Upper lobe of left lung (tissue), 6 donors: ENCODE measurements around the gene CNTNAP5. TPM values are rescaled to one million over a fixed set of nuclear protein-coding genes. Genes with fewer than 3 reads are reported as not detected.

Source experiments
- ATAC-seq, 2 donors: fragments of 200-7000 bp; cut with Tn5 transposase; one replicate each; pipeline ENCODE4 v1.9.1; 2022; ENCODE audit warnings: mild to moderate bottlenecking in 2 of 2, moderate library complexity in 2 of 2; ENCODE audit not compliant: low FRiP score in 2 of 2
- DNase-seq, 2 donors: peaks; one replicate each; pipeline ENCODE4 v3.0.0-alpha.2; 2019 to 2020
- H3K27ac ChIP-seq, 4 donors: fragments of 200-600 bp; sonication (generic); one replicate each; pipeline ENCODE4 v1.5.1; 2016 to 2019
- H3K27me3 ChIP-seq, 4 donors: fragments of 200-600 bp; sonication (generic); one replicate each; pipeline ENCODE4 v1.5.1; 2017 to 2019
- H3K36me3 ChIP-seq, 4 donors: fragments of 200-600 bp; sonication (generic); one replicate each; pipeline ENCODE4 v1.5.1; 2016 to 2019
- H3K4me1 ChIP-seq, 4 donors: fragments of 200-600 bp; sonication (generic); one replicate each; pipeline ENCODE4 v1.5.1; 2018 to 2019
- H3K4me3 ChIP-seq, 4 donors: fragments of 200-600 bp; sonication (generic); one replicate each; pipeline ENCODE4 v1.5.1; 2017 to 2019; ENCODE audit warnings: mild to moderate bottlenecking in 2 of 4, moderate library complexity in 1 of 4
- H3K9me3 ChIP-seq, 4 donors: fragments of 200-600 bp; sonication (generic); one replicate each; pipeline ENCODE4 v1.5.1; 2018 to 2019
- CTCF ChIP-seq, 6 experiments: fragments of 450-650 bp in 4 of 6; fragments of 200-600 bp in 2 of 6; sonication (generic) in 2 of 6; IDR thresholded peaks; one replicate each; pipeline ENCODE4 v1.5.1; 2016 to 2019; ENCODE audit warnings: antibody characterized with exemption in 6 of 6
- EP300 ChIP-seq, 4 donors: sonication (generic); formaldehyde crosslinking; IDR thresholded peaks; one replicate each; pipeline ENCODE4 v1.5.1; 2017; ENCODE audit warnings: antibody characterized with exemption in 4 of 4, control low read depth in 2 of 4
- POLR2A ChIP-seq, 4 donors: fragments of 450-650 bp; IDR thresholded peaks; one replicate each; pipeline ENCODE4 v1.5.1; 2016 to 2017; ENCODE audit warnings: antibody characterized with exemption in 4 of 4, mild to moderate bottlenecking in 2 of 4
- POLR2AphosphoS5 ChIP-seq, 2 donors: sonication (generic); formaldehyde crosslinking; IDR thresholded peaks; one replicate each; pipeline ENCODE4 v1.5.1; 2017; ENCODE audit warnings: antibody characterized with exemption in 2 of 2
- WGBS, 2 donors: methylation state at CpG; one replicate each; pipeline ENCODE4 v1.1.5; 2017 to 2018; 5-methylcytosine and 5-hydroxymethylcytosine counted together
- total RNA-seq, 6 donors: library from RNA; depleted of rRNA in 4 of 6; stranded (reverse); fragments of >200 nt in 4 of 6; gene quantifications; one replicate each; pipeline versions ENCODE4 v1.1.0 to v1.2.1, GENCODE V29; 2016 to 2021
- donor health status: DM: no; HTN: no; CAD: no; lungs with moderate emphysema.
- donor health status: DM: no; HTN: yes; CAD: no; lungs with severe emphysema.

The CNTNAP5 gene
- total RNA-seq, 6 donors from 2014 or later = not detected

- DNase-seq = no peak
- Histone ChIP-seq H3K27ac (no peak overlapping the region), H3K4me3 (no peak overlapping the region), H3K36me3 (no peaks in the 10 kb centered on the region), H3K4me1 (no peaks in the 10 kb centered on the region), H3K9me3 (peaks cover 0 to 3% (median 0%) of the 10 kb centered on the region in 4 donors), H3K27me3 (no peaks in the 10 kb centered on the region)
- ATAC-seq = no peak
- 81 to 90% methylated on average over 6 of the region's 6 CpGs for WGBS, 2 donors
- no peak for TF ChIP-seq POLR2A (IDR thresholded peaks at IDR 0.05)
- TF ChIP-seq POLR2AphosphoS5 (IDR thresholded peaks at IDR 0.05) = no peak
- TF ChIP-seq EP300 (IDR thresholded peaks at IDR 0.05) = no peak
- TF ChIP-seq CTCF (IDR thresholded peaks at IDR 0.05) = no peak
Observed at GRCh38 chr2:124478761-124479160, 453.7 kb downstream of the CNTNAP5 start.

- no peak for ATAC-seq
- H3K9me3 ChIP-seq = no peaks in the 10 kb centered on the region
- no peaks in the 10 kb centered on the region for H3K27me3 ChIP-seq
- WGBS, 2 donors = 36 to 49% methylated on average over 4 of the region's 4 CpGs
- H3K4me1 ChIP-seq = no peaks in the 10 kb centered on the region
- no peak for DNase-seq
- no peak for TF ChIP-seq POLR2A (IDR thresholded peaks at IDR 0.05)
- no peak for TF ChIP-seq CTCF (IDR thresholded peaks at IDR 0.05)
- no peak for TF ChIP-seq EP300 (IDR thresholded peaks at IDR 0.05)
- no peak for TF ChIP-seq POLR2AphosphoS5 (IDR thresholded peaks at IDR 0.05)
- no peak overlapping the region for H3K4me3 ChIP-seq
- H3K27ac ChIP-seq = no peak overlapping the region
- no peaks in the 10 kb centered on the region for H3K36me3 ChIP-seq
Observed at GRCh38 chr2:124480958-124481357, 455.9 kb downstream of the CNTNAP5 start.

GRCh38 chr2:124482044-124482443, 457.0 kb downstream of the CNTNAP5 start:
- 57 to 62% methylated on average over 8 of the region's 8 CpGs for WGBS, 2 donors
- no peaks in the 10 kb centered on the region for H3K27me3 ChIP-seq
- no peaks in the 10 kb centered on the region for H3K9me3 ChIP-seq
- no peak overlapping the region for H3K4me3 ChIP-seq
- TF ChIP-seq POLR2A (IDR thresholded peaks at IDR 0.05) = no peak
- TF ChIP-seq POLR2AphosphoS5 (IDR thresholded peaks at IDR 0.05) = no peak
- no peak for TF ChIP-seq EP300 (IDR thresholded peaks at IDR 0.05)
- no peak for TF ChIP-seq CTCF (IDR thresholded peaks at IDR 0.05)
- no peak overlapping the region for H3K27ac ChIP-seq
- no peaks in the 10 kb centered on the region for H3K36me3 ChIP-seq
- ATAC-seq (no peak), DNase-seq (no peak)
- H3K4me1 ChIP-seq = no peaks in the 10 kb centered on the region

- Histone ChIP-seq H3K27me3 (no peaks in the 10 kb centered on the region), H3K4me1 (no peaks in the 10 kb centered on the region), H3K36me3 (no peaks in the 10 kb centered on the region), H3K27ac (no peak overlapping the region), H3K4me3 (no peak overlapping the region), H3K9me3 (no peaks in the 10 kb centered on the region)
- TF ChIP-seq CTCF (IDR thresholded peaks at IDR 0.05) (no peak), POLR2AphosphoS5 (IDR thresholded peaks at IDR 0.05) (no peak), EP300 (IDR thresholded peaks at IDR 0.05) (no peak), POLR2A (IDR thresholded peaks at IDR 0.05) (no peak)
- DNase-seq (no peak), ATAC-seq (no peak)
- 73% methylated on average over 6 of the region's 6 CpGs for WGBS, 2 donors
Observed at GRCh38 chr2:124482551-124482950, 457.5 kb downstream of the CNTNAP5 start.

- DNase-seq (no peak), ATAC-seq (no peak)
- H3K36me3 ChIP-seq = no peaks in the 10 kb centered on the region
- H3K4me1 ChIP-seq = no peaks in the 10 kb centered on the region
- no peaks in the 10 kb centered on the region for H3K9me3 ChIP-seq
- no peak overlapping the region for H3K27ac ChIP-seq
- TF ChIP-seq CTCF (IDR thresholded peaks at IDR 0.05) = no peak
- no peaks in the 10 kb centered on the region for H3K27me3 ChIP-seq
- no peak overlapping the region for H3K4me3 ChIP-seq
- 83 to 89% methylated on average over 5 of the region's 5 CpGs for WGBS, 2 donors
Observed at GRCh38 chr2:124485659-124486058, 460.6 kb downstream of the CNTNAP5 start.
